GM18861 (cell line): ENCODE measurements around the gene SPESP1.
"Not testable (repeated sequence)": the region's sequence is repeated elsewhere in the genome, so short reads cannot be mapped to it uniquely, and the experiment has no call there.

Experiments used
- ATAC-seq: cut with Tn5 transposase; IDR thresholded peaks from one replicate; pipeline ENCODE4 v1.9.1; 2021; ENCODE audit not compliant: unreplicated experiment

The SPESP1 gene

DNA sequence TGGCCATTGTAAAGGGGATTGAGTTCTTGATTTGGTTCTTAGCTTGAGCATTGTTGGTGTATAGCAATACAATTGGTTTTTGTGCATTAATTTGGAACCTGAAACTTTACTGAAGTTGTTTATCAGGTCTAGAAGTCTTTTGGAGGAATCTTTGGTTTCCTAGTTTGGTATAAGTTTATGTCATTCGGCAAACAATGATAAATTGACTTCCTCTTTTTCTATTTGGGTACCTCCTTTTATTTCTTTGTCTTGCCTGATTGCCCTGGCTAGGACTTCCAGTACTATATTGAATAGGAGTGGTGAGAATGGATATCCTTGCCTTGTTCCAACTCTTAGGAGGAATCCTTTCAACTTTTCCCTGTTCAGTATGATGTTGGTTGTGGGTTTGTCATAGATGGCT lies 32.1 kb downstream of the SPESP1 start:
- no peak for ATAC-seq

DNA sequence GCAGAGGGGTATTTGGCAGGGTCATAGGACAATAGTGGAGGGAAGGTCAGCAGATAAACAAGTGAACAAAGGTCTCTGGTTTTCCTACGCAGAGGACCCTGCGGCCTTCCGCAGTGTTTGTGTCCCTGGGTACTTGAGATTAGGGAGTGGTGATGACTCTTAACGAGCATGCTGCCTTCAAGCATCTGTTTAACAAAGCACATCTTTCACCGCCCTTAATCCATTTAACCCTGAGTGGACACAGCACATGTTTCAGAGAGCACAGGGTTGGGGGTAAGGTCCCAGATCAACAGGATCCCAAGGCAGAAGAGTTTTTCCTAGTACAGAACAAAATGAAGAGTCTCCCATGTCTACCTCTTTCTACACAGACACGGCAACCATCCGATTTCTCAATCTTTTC lies 33.4 kb downstream of the SPESP1 start:
- not testable (repeated sequence) for ATAC-seq

DNA sequence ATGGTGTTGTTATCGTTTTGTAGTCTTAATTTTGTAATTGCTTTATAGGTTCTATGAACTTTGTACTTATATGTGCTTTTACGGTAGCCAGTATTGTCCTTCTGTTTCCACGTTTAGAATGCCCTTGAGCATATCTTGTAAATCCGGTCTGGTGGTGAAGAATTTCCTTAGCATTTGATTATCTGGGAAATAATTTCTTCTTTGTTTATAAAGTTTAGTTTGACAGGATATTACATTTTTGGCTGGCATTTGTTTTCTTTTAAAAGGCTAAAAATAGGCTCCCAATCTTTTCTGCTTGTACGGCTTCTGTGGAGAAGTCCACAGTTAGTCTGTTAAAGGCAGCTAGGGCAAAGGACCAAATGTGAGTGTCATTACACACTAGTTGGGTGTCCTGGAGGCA lies 36.7 kb downstream of the SPESP1 start:
- no peak for ATAC-seq

DNA sequence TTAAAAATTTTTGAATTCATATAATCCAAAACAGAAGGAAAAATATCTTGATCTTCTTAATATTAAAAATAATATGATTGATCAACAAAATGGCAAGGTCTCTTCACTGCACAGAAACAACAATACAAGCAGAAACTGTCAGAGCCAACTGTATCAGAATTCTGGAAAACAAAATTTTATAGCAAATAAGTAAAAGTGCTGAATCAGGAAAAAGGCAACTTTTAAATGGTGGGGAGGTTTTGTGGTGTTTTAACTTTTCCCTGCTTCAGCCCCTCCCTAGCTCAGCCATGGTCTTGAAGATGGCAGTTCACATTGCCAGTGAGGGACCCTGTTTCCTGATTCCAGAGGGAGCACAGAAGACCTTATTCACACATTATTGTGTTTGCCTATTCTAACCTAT lies 37.6 kb downstream of the SPESP1 start:
- no peak for ATAC-seq

DNA sequence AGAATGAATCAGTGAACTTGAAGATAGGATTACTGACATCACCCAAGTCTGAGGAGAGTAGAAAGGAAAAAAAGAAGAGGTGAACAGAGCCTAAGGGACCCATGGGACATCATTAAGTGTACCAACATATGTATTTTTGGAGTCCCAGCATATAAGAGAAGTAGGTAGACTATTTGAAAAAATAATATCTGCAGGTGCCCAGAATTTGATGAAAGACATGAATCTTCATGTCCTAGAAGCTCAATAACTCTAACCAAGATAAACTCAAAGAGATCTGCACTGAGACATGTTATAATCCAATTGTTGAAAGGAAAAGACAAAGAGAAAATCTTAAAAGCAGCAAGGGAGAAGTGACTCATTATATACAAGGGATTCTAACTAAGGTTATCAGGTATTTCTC lies 39.0 kb downstream of the SPESP1 start:
- ATAC-seq: no peak

DNA sequence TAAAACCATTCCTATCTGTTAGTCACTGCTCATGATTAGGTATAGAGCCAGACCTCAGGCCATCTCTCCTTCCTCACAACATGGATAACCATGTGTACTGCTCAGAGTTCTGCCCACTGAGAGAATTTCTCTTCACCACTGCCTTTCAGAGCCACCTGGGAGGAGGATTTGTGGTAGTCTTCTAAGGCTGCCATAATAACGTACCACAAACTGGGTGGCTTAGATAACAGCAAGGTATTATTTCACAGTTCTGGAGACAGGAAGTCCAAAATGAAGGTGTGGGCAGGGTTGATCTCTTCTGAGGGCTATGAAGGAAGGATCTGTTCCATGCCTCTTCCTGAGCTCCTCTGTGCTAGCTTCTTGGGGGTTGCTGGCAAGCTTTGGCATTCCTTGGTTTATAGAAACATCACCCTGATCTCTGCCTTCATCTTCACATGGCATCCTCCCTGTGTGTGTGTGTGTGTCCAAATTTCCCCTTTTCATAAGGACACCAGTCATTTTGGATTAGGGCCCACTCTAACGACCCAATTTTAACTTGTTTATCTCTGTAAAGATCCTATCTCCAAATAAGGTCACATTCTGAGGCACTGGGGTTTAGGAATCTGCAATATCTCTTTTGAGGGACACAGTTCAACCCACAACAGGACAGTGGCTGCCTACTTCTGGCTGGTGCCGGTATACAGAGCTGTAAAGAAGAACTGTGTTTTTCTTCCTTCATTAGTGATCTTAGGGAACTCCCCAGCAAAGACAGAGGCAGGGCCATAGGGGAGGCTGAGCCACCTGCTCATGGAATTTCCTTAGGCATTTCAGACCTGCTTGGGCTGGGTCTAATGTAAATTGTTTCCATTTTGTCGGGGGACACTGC lies 42.1 kb downstream of the SPESP1 start:
- ATAC-seq: no peak

DNA sequence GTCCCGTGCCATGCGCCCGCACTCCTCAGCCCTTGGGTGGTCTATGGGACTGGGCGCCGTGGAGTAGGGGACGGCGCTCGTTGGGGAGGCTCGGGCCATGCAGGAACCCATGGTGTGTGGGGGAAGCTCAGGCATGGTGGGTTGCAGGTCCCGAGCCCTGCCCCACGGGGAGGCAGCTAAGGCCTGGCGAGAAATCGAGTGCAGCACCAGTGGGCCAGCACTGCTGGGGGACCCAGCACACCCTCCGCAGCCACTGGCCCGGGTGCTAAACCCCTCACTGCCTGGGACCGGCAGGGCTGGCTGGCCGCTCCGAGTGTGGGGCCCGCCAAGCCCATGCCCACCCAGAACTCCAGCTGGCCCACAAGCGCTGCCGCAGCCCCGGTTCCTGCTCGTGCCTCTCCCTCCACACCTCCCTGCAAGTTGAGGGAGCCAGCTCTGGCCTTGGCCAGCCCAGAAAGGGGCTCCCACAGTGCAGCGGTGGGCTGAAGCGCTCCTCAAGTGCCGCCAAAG lies 45.4 kb downstream of the SPESP1 start:
- ATAC-seq: not testable (repeated sequence)

DNA sequence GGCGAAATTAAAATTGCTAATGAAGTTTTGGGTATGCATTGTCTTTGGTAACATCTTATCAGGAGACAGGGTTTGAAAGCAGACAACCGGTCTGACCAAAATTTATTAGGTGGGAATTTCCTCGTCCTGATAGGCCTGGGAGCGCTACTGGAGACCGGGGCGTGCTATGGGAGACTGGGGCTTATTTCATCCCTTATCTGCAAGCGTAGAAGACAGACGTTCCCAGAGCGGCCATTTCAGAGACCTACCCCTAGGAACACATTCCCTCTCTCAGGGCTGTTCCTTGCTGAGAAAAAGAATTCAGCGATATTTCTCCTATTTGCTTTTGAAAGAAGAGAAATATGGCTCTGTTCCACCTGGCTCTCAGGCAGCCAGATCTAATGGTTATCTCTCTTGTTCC lies 47.1 kb downstream of the SPESP1 start:
- ATAC-seq: not testable (repeated sequence)

DNA sequence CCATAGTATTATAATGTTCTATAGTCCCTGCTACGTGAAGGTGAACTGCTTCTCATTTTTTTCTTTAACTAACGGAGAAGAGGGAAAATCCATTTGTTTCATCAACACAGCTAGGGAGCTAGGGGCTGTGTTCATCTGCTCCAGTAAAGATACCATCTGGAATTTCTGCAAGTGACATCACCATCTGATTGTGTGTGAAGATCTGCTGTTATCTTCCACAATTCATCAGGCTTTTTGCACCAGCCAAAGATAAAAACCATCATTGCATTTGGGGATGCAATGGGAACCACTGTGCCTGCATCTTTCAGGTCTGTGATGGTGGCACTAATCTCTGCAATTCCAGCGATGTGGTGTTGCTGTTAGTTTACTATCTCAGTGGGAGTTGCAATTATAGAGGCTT lies 48.7 kb downstream of the SPESP1 start:
- ATAC-seq: no peak

DNA sequence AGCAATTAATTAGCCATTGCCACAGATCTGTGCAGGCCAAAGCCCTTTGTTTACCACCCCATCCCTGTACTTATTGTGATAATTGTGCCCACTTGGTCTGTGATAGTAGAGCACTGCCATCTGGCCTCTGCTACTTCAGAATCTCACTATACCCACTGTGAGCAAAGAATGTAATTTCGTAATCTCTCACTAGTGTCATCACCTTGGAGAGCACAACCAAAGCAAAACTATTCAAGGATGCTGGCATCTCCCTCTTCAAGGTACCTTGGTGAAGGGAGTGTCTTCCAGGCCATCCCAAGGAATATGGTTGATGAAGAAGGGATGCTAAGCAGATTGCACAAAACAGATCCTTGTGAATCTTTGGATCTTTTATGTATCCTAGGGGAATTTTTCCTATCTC lies 49.5 kb downstream of the SPESP1 start:
- ATAC-seq: no peak

DNA sequence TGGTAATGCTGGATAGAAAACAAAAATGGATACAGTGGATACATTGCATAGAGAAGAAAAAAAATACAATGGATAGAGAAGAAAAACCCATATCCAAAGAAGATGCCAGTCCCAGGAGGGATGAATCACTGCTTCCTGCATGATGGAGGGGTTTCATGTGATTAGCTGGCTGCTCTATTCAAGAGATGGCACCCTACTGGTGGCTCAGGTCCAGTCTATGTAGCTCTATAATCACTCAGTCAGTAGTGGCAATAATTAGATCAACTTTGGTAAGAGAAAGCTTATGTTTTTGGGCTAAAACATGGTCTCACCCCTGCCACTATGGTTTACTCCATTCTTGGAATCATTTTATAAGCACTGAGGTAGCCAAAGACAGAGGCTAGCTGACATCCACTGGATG lies 50.5 kb downstream of the SPESP1 start:
- no peak for ATAC-seq

DNA sequence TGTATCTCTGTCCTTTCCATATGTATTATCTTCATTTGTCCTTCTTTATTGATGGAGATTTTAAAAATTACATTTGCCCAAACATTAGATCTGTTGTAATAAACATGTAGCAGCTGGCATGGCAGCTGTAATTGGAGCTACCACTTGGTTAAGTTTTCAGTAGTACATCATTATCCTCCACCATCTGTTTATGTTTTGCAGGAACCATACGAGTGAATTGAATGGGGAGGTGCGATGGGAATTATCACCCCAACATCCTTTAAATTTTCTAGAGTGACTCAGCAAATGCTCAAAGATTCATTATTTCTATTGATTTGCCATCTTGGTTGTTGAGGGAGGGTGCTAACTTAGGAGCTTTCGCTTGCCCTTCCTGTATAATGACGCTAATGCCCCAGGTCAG lies 51.6 kb downstream of the SPESP1 start:
- ATAC-seq: no peak

DNA sequence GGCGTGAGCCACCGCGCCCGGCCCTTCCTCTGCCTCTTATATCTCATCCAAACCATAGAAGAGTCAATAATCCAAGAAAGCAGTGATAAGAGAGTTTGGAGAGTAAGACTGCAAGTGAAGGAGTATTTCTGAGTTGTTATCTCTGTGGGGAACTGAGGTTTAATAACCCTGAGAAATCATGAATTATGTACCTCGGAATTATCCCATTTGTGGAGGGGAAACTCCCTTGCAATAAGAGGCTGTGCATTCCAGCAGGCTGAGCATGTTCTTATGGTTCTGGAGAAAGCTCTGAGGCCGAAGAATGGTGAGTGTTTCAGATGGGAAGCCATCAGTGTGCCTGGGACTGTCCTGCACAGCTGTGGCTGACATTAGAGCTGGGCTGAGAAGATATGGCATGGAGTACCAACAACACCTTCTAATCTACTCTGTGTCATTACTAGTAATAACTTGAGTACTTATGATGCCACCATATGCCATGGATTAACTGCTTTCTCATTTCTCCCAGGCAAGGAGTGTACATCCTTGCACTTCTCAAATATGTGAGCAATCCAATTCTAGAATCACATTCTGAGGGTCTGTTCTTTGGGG lies 52.7 kb downstream of the SPESP1 start:
- ATAC-seq: no peak

DNA sequence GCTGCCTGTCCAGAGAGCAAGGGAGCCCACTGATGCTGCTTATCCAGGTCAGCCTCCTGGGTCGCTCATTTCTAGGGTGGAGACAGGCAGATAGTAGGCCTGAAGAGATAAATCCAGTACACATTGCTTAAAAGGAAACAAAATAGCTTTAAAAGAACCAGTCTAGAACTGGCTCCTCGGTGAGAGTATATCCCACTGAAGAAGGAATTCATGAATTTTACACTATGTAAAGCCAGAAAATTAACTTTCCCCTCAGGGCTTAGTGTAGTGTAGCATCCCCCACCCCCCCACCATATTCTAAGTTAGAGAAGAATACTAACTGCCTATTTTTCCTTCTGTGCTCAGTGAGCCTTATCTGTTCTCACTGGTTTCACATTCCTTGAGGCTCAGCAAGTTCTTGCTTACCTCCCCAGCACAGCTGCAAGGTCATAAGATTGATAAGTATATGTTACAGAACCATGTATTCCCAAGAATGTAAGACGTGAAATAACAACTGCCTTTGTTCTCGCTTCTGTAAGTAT lies 53.7 kb downstream of the SPESP1 start:
- ATAC-seq: no peak

DNA sequence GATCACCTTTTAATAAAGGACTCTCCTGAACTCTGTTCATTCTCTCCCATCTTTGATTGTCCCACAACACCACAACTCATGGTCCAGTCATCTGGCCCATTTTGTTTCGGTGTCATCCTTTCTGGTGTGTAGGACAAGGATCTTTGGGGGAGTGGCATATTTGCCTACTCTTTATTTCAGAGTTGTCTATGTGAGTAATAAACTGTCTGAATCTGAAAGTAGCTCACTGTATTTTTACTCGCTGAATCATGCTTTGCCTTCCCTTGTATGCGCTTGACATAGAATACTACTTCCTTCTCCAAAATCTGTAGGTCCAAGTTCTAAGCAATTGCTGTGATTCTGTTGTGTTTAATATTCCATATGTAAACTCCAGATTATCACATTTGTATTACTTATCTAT lies 54.3 kb downstream of the SPESP1 start:
- ATAC-seq: no peak

DNA sequence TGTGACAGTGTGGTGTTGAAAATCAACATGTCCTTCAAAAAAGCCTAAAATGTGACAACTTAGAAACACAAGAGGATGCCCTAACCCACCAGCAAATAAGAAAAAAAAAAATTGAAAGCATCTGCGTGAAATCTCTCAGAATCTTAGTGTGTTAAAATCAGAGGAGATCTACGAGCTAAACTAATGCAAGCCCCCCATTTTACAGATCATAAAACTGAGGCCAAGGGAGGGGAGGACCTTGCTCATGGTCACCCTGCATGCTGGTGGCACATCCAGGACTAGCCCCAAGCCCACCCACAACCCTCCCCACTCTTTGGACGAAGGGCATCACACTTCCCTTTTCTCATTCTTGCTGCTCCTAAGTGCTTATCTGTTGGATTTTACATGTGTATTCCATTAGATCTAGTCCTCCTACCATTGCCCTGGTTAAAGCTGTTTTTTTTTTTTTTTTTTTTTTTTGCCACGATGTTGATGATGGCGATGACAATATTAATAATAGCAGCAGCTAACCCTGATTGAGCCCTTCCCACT lies 55.1 kb downstream of the SPESP1 start:
- no peak for ATAC-seq

DNA sequence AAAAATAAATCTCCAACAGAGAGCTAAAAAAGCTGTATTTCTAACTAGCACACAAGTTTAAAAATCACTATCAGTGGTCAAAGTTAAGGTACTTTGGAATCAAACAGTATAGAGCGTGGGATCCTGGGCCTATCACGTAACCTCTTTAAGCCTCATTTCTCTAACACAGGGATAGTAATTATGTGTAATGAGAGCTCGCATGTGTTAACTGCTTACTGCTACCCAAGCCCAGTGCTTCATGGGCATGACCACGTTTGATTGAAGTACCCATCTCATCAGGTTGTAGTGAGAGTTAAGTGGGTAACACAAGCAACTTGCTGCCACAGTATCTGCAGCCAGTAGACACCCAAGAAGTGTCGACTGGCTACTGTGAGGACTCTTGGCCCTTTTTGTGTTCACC lies 56.0 kb downstream of the SPESP1 start:
- no peak for ATAC-seq

DNA sequence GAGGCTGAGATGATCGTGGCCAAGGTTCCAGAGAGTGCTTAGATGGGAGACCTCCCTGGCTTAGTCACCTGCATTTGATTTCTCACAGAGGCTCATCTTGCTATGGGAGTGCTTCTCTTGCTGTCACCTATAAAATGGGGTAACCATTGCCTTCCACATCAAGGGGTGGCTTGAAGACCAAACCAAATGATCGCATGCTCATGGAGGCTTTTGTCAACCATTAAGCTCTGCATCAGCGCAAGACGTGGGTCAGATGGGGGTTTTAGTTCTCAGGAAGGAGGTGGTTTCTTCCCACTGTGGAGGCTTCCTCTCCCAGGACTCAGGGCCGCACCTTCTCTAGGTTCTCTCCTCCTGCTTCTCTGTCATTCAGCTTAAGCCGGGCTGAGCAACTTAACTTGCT lies 56.8 kb downstream of the SPESP1 start:
- ATAC-seq: no peak

DNA sequence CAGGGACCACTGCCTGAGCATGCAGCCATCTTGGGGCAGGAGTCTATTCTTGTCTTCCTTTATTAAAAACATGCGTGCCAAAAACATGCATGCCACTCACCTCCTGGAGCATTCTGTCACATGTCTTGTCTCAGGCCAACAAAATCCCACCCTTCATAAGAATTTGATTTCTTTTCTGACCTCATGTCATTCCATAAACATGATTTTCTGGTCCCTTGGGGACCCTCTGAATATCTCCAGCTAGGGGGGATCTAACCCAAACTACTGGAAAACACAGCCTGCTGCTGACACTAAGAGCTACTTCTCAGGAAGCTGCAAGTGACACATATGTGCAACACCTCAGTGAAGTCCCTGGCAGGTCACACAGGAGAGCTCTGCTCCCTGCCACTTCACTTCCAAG lies 57.4 kb downstream of the SPESP1 start:
- no peak for ATAC-seq

DNA sequence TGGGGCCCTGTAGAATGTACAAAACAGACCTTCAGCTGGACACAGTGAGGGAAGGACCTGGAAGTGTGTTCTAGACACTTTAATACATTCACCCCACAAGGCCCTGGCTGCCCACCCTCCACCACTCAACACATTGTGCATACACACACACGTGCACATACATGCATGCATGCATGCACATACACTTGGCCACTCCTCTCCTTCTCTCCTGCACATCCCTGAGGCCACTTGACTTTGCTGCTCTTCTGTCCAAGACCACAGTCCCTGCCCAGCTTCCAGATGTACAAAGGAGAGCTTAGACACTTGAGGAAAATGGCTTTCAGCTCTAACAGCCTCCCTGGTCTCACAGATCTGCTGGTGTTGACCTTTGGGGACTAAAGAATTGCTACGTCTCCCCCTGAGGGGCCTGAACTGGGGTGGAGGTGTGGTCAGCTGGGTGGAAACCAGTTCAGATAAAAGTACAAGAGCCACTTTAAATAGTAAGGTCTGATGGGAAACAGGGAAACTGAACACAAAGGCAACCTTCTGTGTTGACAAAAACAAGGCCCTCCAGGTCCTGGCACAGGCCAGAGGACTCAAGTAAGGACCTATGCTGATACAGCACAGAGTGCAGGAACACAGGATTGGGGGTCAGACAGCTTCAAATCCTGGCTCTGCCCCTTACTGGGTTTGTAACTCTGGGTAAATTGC lies 59.4 kb downstream of the SPESP1 start:
- ATAC-seq: no peak

DNA sequence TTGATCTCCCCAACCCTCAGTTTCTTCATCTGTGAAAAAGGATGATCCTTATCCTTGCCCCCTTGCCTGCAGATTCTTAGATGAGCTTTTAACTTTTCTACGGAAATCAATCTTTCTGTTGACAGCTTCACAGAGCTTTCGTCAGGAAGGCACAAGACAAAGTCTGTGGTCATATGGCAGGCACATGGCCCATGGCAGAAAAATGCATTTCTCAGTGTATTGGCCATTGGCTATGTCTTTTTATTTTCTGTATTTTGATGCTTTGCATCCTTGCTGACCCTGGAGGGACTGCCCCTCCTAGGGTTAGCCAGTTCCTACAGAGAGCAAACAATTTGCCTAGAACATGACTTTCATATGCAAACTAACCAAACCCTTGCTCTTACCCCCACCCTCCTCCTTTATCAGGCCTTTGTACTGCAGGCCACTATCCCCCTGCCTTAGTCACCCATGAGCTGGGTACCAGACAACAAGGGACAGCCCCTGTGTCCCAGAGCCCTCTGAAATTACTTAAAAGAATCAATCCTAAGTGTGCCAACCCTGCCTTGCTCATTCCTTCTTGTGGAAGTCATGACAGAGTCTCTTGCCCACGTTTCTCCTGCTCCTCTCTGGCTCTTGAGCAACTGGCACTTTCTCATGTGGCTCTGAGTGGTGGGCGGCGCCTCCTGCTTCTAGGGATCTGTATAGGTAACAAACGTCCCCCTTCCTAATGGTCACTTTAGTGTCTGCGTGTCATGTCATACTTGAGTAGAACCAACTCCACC lies 60.1 kb downstream of the SPESP1 start:
- no peak for ATAC-seq
